Ishikawa (cell line): ENCODE data around the gene ATP2B2.

Experiments used
- CREB1 ChIP-seq: IDR thresholded peaks from 2 replicates; pipeline ENCODE4 v1.6.1; 2012; ENCODE audit warnings: low read depth
- MAX ChIP-seq: IDR thresholded peaks from 2 replicates; pipeline ENCODE4 v1.6.1; 2012
- RAD21 ChIP-seq: IDR thresholded peaks from 2 replicates; pipeline ENCODE4 v1.6.1; 2012; ENCODE audit warnings: low read depth
- REST ChIP-seq: IDR thresholded peaks from 2 replicates; pipeline ENCODE4 v1.6.1; 2012; ENCODE audit warnings: low read depth, mild to moderate bottlenecking
- TAF1 ChIP-seq: IDR thresholded peaks from 2 replicates; pipeline ENCODE4 v1.6.1; 2012; ENCODE audit warnings: low read depth, mild to moderate bottlenecking

- TF ChIP-seq RAD21 (no peak), MAX (no peak), REST (no peak), CREB1 (no peak), TAF1 (no peak)
Observed at GRCh38 chr3:10279384-10280176, 225.8 kb downstream of the ATP2B2 start.
